Skeletal muscle cell (primary cell): ENCODE data around the gene ATP10B.

Experiments used
- DNase-seq: peaks from one replicate; pipeline ENCODE4 v3.0.0-alpha.2; 2010; ENCODE audit warnings: low read depth
- H3K4me3 ChIP-seq: 2 replicates; pipeline ENCODE4 v1.5.1; 2011; ENCODE audit warnings: low read depth, mild to moderate bottlenecking, control low read depth, low read length, moderate library complexity

Gene ATP10B

DNA sequence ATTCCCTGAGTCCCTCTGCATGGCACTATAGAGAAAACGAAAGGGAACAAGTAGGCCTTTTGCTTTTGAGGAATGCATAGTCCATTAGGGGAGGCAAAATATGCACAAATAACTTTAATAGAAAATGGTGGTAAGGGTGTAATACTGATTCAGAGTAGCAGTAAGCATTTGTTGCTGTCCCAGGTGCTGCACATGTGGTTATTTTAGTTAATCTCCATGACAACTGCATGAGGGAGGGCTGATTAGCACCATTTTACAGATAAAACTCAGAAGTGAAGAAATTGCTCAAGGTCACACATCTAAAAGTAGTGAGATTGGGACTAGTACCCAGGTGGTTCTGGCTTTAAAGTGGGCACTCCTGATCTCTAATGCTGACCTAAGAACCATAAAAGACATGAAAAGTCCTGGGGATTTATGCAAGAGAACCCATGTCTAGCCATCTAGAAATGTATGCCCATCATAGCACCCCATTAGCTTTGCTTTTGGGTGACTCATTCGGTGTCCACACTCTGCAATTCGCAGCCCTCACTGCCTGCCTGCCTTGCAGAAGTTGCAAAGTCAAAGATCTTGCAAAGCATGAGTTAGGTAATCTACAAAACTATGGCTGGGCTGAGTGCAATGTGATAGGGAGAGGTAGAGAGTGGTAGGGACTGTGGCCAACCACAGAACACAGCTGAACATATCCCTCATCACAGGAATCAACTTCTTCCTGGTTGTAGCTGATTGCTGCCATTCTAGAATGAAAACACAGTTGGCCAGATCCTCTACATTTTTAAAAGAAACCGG is 235.1 kb downstream of the ATP10B start:
- no peak for DNase-seq
- H3K4me3 ChIP-seq = no peak overlapping the region

DNA sequence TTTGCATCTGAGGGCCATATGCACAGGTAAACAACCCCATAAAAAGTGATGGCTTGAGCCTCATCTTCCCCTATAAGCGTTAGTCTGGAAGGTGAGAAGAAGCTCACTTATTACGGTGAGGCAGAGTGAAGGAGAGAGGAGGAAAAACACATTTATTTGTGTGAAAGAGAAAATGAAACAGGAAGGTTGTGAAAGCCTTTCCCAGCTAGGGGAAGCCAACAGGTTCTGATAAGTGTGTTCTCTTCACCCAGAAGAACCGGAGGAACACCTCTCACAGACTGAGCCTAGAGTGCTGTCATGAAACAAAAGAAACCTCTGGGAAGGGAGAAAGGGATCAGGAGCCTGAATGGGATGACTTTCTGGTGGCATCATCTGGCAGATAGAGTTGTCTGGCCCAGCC is 237.9 kb downstream of the ATP10B start:
- no peak overlapping the region for H3K4me3 ChIP-seq
- no peak for DNase-seq

DNA sequence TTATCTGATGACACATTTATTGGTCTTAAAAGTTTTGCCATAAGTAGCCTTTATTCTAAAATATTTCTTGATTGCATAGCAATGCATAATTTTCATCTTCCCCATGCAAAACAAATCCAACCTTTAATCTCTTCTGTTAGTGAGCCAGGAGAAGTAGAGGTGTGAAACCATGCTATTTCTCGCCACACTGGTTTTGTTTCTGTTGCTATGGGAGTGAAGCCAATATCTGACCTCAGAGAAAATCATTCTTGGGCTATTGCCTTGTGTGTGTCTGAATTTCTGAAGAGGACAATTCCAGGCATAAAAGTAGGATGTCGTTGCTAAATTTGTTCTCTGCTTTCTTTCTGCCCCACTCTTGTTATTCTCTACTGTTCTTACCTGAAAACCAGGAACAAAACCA is 246.7 kb downstream of the ATP10B start:
- no peak for DNase-seq
- no peak overlapping the region for H3K4me3 ChIP-seq

DNA sequence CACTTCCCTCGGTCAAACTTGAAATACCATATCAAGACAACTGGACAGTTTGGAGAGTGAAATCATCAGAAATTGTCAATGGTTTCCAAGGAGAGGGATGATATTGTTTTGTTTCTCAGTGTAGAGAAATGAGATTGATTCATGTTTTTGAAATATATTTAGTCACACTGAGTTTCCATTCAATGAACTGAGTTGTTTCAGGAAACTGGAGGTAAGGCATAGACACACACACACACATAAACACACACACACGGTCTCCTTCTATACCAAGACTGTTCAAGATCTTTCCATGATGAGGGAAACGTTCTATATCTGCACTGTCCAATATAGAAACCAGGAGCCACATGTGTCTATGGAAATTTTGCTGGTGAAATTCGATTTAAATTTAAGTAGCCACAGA is 247.5 kb downstream of the ATP10B start:
- DNase-seq = no peak
- no peak overlapping the region for H3K4me3 ChIP-seq

DNA sequence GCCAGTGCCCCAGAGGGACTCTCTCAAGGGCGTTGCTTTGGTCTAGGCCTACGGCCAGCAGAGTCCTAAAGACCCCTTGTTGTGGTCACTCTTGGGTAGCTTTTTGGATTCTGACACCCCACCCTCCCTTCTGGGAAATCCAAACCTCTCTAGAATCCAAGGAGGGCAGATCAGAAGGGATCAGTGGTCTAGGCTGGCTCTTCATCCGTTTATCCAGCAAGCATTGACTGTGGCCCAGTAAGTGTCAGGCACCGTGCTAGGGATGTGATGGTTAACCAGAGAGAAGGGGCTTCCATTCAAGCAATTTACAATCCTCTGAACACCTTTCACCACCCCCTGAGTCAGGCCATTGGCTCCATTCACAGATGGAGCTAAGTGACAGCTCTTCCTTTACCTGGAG is 249.3 kb downstream of the ATP10B start:
- H3K4me3 ChIP-seq = no peak overlapping the region
- no peak for DNase-seq

DNA sequence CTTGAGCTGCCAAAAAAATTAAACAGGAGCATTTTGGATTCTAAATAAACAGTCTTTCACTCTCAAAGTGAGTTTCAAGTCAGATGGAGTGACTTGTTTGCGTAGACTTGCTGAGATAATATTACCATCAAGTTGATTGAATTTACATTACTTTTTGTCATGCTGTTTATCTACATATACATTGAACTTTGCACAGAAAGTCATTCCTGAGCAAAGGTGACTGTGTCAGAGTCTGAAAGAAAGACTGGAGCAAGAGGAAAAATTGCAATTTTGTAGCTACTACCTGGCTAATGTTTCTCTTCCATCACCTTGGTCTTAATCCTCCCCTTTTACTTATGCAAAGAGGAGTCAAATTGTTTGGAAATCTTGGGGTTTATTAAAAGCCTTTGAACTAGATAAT is 251.0 kb downstream of the ATP10B start:
- no peak for DNase-seq
- H3K4me3 ChIP-seq = no peak overlapping the region

DNA sequence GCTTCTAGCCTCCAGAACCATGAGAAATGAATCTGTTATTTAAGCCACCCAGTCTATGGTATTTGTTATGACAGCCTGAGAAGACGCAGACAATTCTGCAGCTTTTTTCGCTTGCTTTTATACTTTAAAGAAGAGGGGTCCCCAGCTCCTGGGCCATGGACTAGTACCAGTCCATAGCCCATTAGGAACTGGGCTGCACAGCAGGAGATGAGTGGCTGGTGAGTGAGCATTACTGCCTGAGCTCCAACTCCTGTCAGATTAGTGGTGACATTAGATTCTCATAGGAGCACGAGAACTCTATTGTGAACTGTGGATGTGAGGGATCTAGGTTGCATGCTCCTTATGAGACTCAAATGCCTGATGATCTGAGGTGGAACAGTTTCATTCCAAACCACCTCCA is 278.7 kb downstream of the ATP10B start:
- H3K4me3 ChIP-seq = no peak overlapping the region
- no peak for DNase-seq

DNA sequence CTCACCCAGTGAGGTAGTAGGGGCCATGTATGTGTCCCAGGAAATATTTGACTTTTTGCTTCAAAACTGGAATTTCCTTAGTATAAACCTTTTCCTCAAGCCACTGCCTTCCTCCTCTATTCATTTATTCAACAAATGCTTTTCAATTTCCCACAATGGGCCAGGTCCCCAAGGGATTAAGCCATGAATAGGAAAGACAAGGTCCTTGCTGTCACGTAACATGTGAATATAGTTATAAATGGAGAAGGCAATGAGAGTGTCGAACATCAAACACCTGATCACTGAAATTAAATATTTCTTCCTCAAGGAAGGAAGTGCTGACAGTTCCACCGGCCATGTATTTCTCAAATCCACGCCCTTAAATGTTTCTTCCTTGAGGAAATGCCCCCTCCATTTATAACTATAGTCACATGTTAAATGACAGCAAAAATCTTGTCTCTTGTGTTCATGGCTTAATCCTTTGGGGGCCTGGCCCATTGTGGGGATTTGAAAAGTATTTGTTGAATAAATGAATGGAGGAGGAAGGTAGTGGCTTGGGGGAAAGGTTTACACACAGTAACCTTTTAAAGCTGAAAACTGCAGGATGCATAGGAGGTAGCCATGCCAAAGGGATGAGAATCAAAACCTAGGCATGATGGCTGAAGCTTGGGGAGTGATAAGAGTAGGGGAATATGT is 284.8 kb downstream of the ATP10B start:
- DNase-seq = no peak
- H3K4me3 ChIP-seq = no peak overlapping the region

DNA sequence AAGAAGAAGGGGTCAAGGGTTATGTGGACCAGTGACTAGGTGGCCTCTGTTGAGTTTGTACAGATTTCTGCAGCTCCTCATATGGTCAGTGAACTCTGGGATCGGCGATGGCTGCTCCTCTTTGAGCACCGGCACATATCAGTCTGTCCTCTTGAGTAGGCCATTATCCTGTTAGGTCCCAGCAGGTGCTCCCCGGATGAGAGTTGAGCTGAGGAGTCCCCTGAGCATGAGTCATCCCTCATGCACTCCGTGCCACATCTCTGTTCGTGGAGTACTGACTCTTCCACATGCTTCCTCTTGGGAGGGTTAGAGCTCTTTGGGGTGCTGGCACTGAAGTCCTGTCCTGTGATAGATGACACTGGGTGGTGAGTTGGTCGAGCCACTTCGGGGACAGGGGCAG is 286.6 kb downstream of the ATP10B start:
- DNase-seq = no peak
- H3K4me3 ChIP-seq = no peak overlapping the region

DNA sequence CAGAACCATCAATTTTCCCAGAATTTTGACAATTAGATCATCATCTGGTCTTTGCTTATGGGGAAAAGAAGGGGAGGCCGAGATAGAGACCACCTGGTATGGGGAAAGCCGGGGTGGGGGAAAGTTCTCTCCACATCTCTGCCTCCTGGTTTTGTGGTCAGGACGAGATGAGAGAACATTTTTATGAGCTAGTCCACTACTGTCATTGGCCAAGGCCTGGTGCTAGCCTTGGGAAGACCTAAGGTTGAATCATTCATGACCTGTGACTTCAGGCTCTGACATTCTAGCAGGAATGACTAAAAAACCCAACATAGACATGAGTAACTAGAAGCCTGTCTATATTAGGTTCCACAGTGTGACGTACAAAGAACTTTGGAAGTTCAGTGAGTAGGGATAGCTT is 295.2 kb downstream of the ATP10B start:
- no peak overlapping the region for H3K4me3 ChIP-seq
- peak; percentile 18 for DNase-seq

DNA sequence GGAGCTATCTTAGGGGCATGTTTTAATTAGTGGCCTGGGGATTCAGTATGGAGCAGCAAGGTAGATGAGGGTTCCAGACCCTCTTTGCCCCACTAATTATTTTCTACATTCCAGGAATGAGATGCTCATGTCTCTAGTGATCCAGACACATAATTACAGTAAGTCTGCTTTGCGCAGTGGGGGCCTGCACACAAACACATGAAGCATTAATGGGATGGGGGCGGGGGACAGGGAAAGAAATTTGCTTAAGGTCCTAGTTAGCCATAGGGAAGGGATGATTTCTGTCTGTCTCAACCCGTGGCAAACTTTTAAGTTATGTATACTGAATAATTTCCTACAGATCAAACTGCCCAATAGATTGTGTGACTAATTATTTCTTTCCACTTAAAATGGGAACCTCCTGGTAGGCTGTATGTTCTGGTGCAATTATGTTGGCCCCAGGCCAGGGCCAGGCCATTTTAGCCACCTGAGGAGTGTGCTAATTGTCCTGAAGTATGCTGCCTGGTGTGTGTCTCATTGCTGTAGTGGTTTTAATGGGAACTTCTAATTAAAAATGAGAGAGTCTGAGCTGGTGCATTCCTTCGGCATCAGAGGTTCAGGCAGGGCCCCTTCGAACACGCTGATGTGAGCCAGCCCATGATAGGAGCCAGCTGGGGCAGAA is 295.9 kb downstream of the ATP10B start:
- no peak overlapping the region for H3K4me3 ChIP-seq
- DNase-seq = no peak

DNA sequence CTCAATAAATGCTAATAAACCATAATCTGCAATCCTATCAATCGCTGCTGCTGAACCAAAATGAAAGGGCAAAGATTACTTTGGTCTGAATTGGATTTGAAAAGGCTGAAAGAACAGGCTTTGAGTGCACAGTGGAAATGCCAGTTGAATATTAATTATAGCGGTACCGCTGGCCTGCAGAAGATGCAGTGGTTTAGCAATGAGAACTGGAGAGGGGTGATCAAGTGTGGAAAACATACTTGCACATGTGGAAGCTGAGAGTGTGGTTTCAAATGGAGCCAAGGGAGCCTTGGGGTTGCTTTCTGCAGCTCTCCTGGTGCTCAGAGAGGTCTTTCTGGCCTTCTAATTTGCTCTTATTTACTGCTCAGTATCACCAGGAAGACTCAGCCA is 296.4 kb downstream of the ATP10B start:
- DNase-seq = no peak
- no peak overlapping the region for H3K4me3 ChIP-seq

DNA sequence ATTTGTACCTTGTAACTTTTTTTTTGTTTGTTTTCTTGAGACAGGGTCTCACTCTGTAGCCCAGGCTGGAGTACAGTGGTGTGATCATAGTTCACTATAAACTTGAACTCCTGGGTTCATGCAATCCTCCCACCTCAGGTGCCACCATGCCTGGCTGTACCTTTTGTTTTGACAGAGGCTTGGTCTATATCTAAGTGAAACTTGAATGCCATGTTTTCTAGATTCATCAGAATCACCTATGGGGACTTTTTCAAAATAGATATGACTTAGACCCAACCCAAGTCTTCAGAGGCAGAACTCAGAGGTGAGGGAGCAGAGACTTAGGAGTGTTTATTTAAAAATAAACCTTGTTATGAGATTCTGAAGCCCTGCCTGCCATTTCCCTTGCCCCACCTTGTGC is 301.9 kb downstream of the ATP10B start:
- H3K4me3 ChIP-seq = no peak overlapping the region
- no peak for DNase-seq

DNA sequence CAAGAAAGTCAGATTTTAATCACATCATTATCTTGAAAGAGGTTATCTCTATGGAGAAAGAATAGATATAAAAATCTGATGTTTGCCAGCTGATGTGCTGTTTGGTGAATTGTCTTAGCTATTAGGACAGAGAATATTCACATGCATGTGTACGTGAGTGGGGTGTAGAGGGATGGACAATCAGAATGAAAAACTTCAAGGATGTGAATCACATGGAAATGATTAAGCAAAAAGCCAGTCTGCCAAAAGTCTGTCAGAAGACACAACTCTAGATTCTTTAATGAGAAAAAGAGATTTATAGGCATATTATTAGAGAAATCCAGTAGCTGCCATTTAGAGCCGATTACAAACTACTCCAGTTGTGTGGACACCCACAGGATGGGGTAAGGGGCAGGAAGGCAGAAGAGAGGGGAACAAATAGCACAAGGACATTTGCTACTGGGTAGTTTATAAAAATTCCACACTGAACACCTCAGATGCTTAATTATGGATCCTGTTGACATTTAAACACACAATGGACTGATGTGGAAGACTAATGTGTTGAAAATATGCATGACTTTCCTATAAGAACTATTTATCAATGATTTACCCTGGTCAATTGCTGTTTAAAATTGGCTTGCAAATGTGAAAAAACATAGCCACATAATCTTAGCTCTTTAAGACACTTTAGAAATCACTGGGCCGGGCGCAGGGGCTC is 302.9 kb downstream of the ATP10B start:
- no peak overlapping the region for H3K4me3 ChIP-seq
- no peak for DNase-seq

DNA sequence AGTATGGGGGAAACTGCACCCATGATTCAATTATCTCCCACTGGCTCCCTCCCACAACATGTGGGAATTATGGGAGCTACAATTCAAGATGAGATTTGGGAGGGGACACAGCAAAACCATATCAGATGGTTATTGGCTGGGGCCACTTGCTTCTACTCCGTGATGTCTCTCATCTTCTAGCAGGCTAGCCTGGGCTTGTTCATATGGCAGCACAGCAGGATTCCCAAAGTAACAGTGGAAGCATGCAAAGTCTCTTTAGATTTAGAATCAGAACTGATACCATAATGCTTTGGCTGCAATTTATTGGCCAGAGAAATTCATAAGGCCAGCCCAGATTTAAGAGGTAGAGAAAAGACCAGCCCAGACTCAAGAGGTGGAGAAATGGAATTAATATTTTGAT is 304.1 kb downstream of the ATP10B start:
- no peak overlapping the region for H3K4me3 ChIP-seq
- DNase-seq = no peak

DNA sequence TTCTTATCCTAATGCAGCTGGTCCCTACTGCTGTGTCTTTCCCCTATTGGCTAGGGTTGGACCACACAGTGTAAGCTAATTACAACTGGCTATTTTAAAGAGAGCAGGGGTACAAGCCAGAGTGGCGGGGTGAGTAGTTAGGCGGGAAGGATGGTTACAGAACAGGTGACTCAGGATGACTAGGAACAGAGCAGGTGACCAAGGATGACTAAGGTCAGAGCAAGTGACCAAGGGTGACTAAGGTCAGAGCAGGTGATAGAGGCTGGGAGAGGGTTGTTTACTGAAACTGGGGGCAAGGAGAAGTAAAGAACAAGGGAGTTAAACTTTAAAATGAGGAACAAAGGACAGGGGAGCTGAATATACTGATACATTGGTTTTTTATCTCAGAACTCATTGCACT is 304.9 kb downstream of the ATP10B start:
- no peak for DNase-seq
- no peak overlapping the region for H3K4me3 ChIP-seq

DNA sequence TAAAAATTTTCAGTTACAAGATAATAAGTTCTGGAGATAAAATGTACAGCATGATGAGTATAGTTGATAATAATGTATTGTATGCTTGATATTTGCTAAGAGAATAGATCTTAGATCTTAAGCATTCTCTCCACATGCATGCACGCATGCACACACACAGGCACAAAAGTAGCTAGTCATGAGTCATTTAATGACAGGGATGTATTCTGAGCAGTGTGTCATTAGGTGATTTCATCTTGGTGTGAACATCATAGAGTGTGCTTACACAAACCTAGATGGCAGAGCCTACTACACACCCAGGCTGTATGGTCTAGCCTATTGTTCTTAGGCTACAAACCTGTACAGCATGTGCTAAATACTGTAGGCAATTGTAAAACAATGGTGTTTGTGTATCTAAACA is 306.2 kb downstream of the ATP10B start:
- no peak overlapping the region for H3K4me3 ChIP-seq
- DNase-seq = no peak

DNA sequence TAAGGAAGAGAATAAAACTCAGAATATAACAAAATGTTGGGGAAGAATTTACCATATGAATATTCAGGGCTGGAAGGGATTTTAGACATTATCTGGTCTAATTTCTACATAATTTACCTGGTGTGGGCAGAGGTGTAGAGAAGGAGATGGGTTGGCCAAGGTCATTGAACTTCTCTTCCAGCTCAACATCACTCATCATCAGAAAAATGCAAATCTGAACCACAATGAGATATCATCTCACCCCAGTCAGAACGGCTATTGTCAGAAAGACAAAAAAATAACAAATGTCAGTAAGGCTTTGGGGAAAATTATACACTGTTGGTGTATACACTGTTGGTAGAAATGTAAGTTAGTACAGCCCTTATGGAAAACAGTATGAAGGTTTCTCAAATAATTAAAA is 308.6 kb downstream of the ATP10B start:
- no peak for DNase-seq
- H3K4me3 ChIP-seq = no peak overlapping the region

DNA sequence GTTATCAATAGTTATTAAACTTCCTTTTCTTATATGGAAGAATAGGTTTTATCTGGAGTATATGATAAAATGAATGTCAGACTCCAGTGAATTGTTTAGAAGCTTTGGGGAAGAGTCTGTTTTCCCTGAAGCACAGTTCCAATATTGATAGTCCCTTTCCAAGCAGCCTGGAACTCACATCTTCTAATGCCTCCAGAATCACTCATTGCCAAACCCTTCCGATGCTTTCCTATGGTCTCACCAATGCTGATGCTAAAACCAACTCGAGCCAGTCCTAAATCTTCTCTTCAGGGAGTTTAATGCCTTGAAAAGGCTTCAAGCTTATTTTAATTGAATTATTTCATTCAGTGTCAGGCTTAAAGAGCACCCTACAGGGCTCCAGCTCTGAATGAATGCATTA is 309.2 kb downstream of the ATP10B start:
- DNase-seq = no peak

DNA sequence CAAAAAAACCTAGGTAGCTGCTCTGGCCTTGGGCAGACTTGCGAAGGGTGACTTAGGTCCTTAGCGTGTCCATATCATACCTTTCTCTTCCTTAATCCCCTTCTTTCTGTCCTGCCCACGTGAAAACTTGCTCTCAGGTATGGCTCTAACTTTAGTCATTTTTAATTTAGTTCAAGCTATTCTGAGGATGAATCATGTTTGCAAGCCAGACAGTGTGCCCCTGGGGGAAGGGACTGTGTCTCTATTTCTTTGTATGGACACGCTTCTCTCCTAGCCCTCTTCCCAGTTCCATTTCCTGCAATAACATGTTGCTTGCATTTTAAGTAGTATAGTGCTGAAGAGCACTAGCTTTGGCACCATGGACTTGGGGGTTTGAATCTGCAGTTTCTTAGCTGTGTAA is 309.7 kb downstream of the ATP10B start:
- H3K4me3 ChIP-seq = no peak overlapping the region
- DNase-seq = no peak

More for the DNA sequence above, 309.2 kb downstream of the ATP10B start:
- no peak overlapping the region for H3K4me3 ChIP-seq
